GM21515 (cell line): ENCODE measurements around the gene TMEM134.
"Not testable (repeated sequence)": the region's sequence is repeated elsewhere in the genome, so short reads cannot be mapped to it uniquely, and the experiment has no call there.

Experiments used
- ATAC-seq: cut with Tn5 transposase; IDR thresholded peaks from one replicate; pipeline ENCODE4 v1.9.1; 2021; ENCODE audit not compliant: unreplicated experiment

TMEM134 gene

GRCh38 chr11:67439321-67440228 lies 29.5 kb downstream of the TMEM134 start:
- ATAC-seq = no peak

GRCh38 chr11:67438158-67438902 lies 30.7 kb downstream of the TMEM134 start:
- no peak for ATAC-seq

GRCh38 chr11:67437809-67438157 lies 31.3 kb downstream of the TMEM134 start:
- ATAC-seq = no peak

GRCh38 chr11:67437082-67437808 lies 31.8 kb downstream of the TMEM134 start, which contains the start of gene PTPRCAP:
TSS of gene PTPRCAP (minus strand) at chr11:67437682. CDS start at chr11:67437619, 63 bp downstream.
- no peak for ATAC-seq

GRCh38 chr11:67436459-67437081 lies 32.5 kb downstream of the TMEM134 start:
- ATAC-seq = peak; percentile 30

GRCh38 chr11:67435727-67436458 lies 33.2 kb downstream of the TMEM134 start:
- no peak for ATAC-seq

GRCh38 chr11:67435031-67435726 lies 33.9 kb downstream of the TMEM134 start:
- ATAC-seq = no peak

- no peak for ATAC-seq
These were observed 34.6 kb downstream of the TMEM134 start for GRCh38 chr11:67434395-67434881.

GRCh38 chr11:67433536-67434394 lies 35.3 kb downstream of the TMEM134 start:
- ATAC-seq = no peak

- ATAC-seq = no peak
These were observed 36.2 kb downstream of the TMEM134 start for GRCh38 chr11:67432655-67433349.

- ATAC-seq = no peak
These were observed 37.5 kb downstream of the TMEM134 start for GRCh38 chr11:67431346-67432249.

GRCh38 chr11:67429722-67430121 lies 39.3 kb downstream of the TMEM134 start:
- no peak for ATAC-seq

GRCh38 chr11:67429038-67429668 lies 39.9 kb downstream of the TMEM134 start:
- no peak for ATAC-seq

- ATAC-seq = peak; percentile 79
These were observed 40.7 kb downstream of the TMEM134 start, which contains the start of gene RPS6KB2 for GRCh38 chr11:67428052-67429001. TSS of gene RPS6KB2 (plus strand) at chr11:67428494. CDS start at chr11:67428546, 52 bp downstream.

- ATAC-seq = not testable (repeated sequence)
These were observed 41.6 kb downstream of the TMEM134 start for GRCh38 chr11:67427364-67427859.
